Measurements from ENCODE around the gene CDC42BPA.

GRCh38 chr1:227342075-227342829, 24.0 kb upstream of the CDC42BPA start:
- TF ChIP-seq POLR2A (IDR thresholded peaks at IDR 0.05): no peak
- TF ChIP-seq POLR2AphosphoS5 (IDR thresholded peaks at IDR 0.05): no peak
